Measurements from ENCODE around the gene LIPG. TPM values are rescaled to one million over a fixed set of nuclear protein-coding genes. Genes with fewer than 3 reads are reported as not detected.

The LIPG gene
- total RNA-seq, 1 donor from 2014 or later: 0.59 TPM

DNA sequence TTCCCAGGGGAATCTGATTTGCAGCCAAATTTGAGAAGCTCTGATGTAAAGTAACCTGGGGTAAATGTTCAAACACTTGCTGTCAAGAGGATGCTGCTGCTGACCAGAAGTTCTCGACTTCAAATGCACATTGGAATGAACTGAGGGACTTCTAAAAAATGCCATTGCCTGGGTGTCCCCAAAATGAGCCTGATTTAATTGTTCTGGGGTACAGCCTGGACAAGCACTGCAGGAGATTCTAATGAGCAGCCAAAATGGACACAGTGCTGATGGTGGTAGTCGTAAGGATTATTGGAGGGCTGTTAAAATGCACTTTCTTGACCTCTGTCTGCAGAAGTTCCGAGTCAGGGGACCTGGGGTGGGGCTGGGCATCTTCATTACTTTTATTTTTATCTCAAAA, 49.5 kb downstream of the LIPG start:
- H3K27me3 Mint-ChIP-seq (ENCODE audit: low read depth): peaks cover 15% of the 10 kb centered on the region
- intact Hi-C loops (cut with micrococcal nuclease): no loop called here
- DNase-seq (ENCODE audit: low spot score): no peak
- H3K36me3 Mint-ChIP-seq (ENCODE audit: low read depth): no peaks in the 10 kb centered on the region
- no peak overlapping the region for H3K4me3 Mint-ChIP-seq (ENCODE audit: low read depth)
- H3K4me1 Mint-ChIP-seq (ENCODE audit: low read depth): no peaks in the 10 kb centered on the region
- H3K9me3 Mint-ChIP-seq: no peaks in the 10 kb centered on the region
- no peak overlapping the region for H3K27ac Mint-ChIP-seq

DNA sequence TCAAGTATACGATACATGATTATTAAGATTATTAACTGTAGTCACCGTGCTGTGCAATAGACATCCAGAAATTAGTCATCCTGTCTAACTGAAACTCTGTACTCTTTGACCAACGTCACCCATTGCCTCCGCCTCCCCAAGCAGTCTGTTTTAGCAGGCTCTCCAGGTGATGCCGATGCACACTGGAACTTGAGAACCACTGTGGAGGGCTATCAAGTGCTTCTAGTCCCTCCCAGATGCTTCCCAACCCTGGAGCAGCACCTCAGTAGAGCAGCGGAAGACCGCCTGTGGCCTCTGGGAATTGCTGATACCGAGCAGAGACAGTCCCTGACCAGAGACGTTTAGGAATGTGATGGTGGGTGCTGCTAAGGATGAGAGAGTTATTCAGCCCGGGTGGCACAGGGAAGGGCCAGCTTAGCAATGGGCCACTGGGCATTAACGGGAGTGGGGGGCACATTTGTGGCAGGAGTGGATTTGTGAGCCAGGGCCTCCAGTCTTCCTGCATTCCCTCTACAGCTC, 50.7 kb downstream of the LIPG start:
- Mint-ChIP-seq H3K4me1 (ENCODE audit: low read depth) (no peaks in the 10 kb centered on the region), H3K9me3 (no peaks in the 10 kb centered on the region)

GRCh38 chr18:49613141-49613640, 51.3 kb downstream of the LIPG start:
- no peak overlapping the region for H3K4me3 Mint-ChIP-seq (ENCODE audit: low read depth)
- no peaks in the 10 kb centered on the region for H3K4me1 Mint-ChIP-seq (ENCODE audit: low read depth)
- H3K27me3 Mint-ChIP-seq (ENCODE audit: low read depth): peaks cover 7% of the 10 kb centered on the region
- H3K36me3 Mint-ChIP-seq (ENCODE audit: low read depth): no peaks in the 10 kb centered on the region
- no peak overlapping the region for H3K27ac Mint-ChIP-seq
- no peaks in the 10 kb centered on the region for H3K9me3 Mint-ChIP-seq
- intact Hi-C loops (cut with micrococcal nuclease): no loop called here
- DNase-seq (ENCODE audit: low spot score): no peak

More for the DNA sequence above, 50.7 kb downstream of the LIPG start:
- Mint-ChIP-seq H3K27me3 (ENCODE audit: low read depth) (peaks cover 13% of the 10 kb centered on the region), H3K4me3 (ENCODE audit: low read depth) (no peak overlapping the region), H3K27ac (no peak overlapping the region), H3K36me3 (ENCODE audit: low read depth) (no peaks in the 10 kb centered on the region)
- intact Hi-C loops (cut with micrococcal nuclease): no loop called here
- no peak for DNase-seq (ENCODE audit: low spot score)

DNA sequence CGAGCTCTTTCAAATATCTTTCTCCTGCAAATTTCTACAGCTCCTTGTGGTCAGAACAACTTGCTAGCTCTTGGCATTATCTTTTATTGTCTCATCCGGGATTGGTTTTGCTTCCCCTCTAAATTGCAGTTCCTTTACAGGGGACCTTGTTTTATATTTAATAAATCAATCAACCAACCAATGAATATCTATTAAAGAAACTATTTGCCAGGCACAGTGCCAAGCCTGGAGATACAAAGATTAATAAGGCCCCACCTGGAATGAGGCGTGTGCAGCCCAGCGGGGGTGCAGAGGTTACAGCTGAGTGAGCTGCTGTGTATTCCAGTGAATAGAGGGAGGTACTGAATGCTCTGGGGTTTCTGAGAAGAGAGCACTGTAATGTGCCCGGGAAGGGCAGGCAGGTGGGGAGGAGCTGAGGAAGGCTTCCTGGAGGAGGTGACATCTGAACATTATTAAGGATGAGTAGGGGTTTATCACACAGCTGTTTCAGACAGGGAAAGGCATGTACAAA, 51.8 kb downstream of the LIPG start:
- intact Hi-C loops (cut with micrococcal nuclease): no loop called here
- Mint-ChIP-seq H3K36me3 (ENCODE audit: low read depth) (no peaks in the 10 kb centered on the region), H3K4me3 (ENCODE audit: low read depth) (no peak overlapping the region), H3K4me1 (ENCODE audit: low read depth) (no peaks in the 10 kb centered on the region), H3K27me3 (ENCODE audit: low read depth) (peaks cover 5% of the 10 kb centered on the region), H3K27ac (no peak overlapping the region), H3K9me3 (no peaks in the 10 kb centered on the region)
- no peak for DNase-seq (ENCODE audit: low spot score)

- no peak overlapping the region for H3K27ac Mint-ChIP-seq
- no peak overlapping the region for H3K4me3 Mint-ChIP-seq (ENCODE audit: low read depth)
- no peak for DNase-seq (ENCODE audit: low spot score)
- H3K27me3 Mint-ChIP-seq (ENCODE audit: low read depth): peaks cover 15% of the 10 kb centered on the region
- no peaks in the 10 kb centered on the region for H3K9me3 Mint-ChIP-seq
- intact Hi-C loops (cut with micrococcal nuclease): no loop called here
- H3K36me3 Mint-ChIP-seq (ENCODE audit: low read depth): no peaks in the 10 kb centered on the region
- no peaks in the 10 kb centered on the region for H3K4me1 Mint-ChIP-seq (ENCODE audit: low read depth)
Measured at GRCh38 chr18:49616618-49617328, 54.9 kb downstream of the LIPG start.

DNA sequence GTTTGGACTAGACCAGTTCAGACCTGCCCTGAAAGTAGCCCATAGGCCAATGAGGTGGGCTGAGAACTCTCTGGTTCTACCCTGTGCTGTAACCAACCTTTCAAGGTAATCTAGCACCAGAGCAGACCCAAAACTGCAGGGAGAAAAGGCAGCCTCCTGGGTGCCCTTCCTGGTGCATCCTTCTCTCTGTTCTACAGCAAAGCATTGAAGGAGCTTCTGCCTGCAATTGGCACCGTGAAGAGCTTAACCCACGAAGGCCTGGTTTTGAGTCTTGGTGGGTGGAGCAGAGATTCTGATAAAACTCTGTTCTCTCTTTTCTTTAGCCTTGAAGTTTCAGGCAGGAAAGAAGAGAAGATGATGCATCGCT, 55.5 kb downstream of the LIPG start:
- no peaks in the 10 kb centered on the region for H3K4me1 Mint-ChIP-seq (ENCODE audit: low read depth)
- H3K9me3 Mint-ChIP-seq: no peaks in the 10 kb centered on the region
- peaks cover 17% of the 10 kb centered on the region for H3K27me3 Mint-ChIP-seq (ENCODE audit: low read depth)
- intact Hi-C loops (cut with micrococcal nuclease): no loop called here
- no peak for DNase-seq (ENCODE audit: low spot score)
- H3K4me3 Mint-ChIP-seq (ENCODE audit: low read depth): no peak overlapping the region
- no peak overlapping the region for H3K27ac Mint-ChIP-seq
- H3K36me3 Mint-ChIP-seq (ENCODE audit: low read depth): no peaks in the 10 kb centered on the region

- no peak for DNase-seq (ENCODE audit: low spot score)
- Mint-ChIP-seq H3K9me3 (no peaks in the 10 kb centered on the region), H3K4me3 (ENCODE audit: low read depth) (no peak overlapping the region), H3K27ac (no peak overlapping the region), H3K27me3 (ENCODE audit: low read depth) (peaks cover 19% of the 10 kb centered on the region), H3K36me3 (ENCODE audit: low read depth) (no peaks in the 10 kb centered on the region), H3K4me1 (ENCODE audit: low read depth) (no peaks in the 10 kb centered on the region)
- intact Hi-C loops (cut with micrococcal nuclease): no loop called here
Measured at GRCh38 chr18:49617865-49618264, 56.0 kb downstream of the LIPG start.

DNA sequence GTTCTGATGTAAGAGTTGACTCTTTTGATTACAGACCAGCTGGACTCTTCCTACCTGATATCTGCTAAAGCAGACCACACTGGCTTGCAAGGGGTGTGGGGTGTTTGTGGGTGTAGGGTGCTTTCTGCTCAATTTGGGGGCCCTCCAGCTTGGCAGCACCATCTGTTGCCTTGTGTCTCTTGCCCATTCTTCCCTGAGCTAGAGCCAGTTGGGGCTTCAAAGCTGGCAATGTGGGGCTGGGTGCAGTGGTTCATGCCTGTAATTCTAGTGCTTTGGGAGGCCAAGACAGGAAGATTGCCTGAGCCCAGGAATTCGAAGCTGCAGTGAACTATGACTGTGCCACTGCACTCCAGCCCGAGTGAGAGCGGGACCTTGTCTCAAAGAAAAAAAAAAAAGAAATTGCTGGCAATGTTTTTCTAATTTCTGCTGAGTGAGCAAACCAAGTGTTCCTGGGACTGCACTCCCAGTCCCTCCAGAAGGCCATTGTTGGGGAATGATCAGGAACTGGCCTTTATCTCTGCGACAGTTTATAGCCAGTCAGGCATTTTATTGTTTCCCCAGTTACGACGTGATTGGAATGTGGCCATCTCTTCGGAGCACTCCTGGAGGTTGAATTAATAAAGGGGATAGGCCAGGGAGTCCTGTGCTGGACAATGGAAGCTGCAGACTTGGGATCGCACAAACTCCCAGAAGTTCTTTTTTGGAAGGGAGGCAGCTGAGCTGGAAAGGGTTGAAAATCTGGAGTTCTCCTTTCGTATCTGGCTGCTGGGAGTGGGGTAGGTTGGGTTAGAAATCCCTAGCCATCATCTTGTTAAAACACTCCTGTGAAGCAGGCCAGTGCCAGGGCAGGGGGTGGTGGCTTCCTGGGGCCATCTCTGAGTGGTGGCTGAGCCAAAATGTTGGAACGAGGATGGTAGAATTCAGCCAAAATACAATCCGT, 57.2 kb downstream of the LIPG start:
- no peak overlapping the region for H3K27ac Mint-ChIP-seq
- H3K36me3 Mint-ChIP-seq (ENCODE audit: low read depth): no peaks in the 10 kb centered on the region
- peaks cover 20% of the 10 kb centered on the region for H3K27me3 Mint-ChIP-seq (ENCODE audit: low read depth)
- H3K4me1 Mint-ChIP-seq (ENCODE audit: low read depth): no peaks in the 10 kb centered on the region
- intact Hi-C loops (cut with micrococcal nuclease): no loop called here
- no peak for DNase-seq (ENCODE audit: low spot score)
- H3K4me3 Mint-ChIP-seq (ENCODE audit: low read depth): no peak overlapping the region
- H3K9me3 Mint-ChIP-seq: no peaks in the 10 kb centered on the region

GRCh38 chr18:49619801-49620200, 57.9 kb downstream of the LIPG start:
- Mint-ChIP-seq H3K36me3 (ENCODE audit: low read depth) (no peaks in the 10 kb centered on the region), H3K27me3 (ENCODE audit: low read depth) (peaks cover 20% of the 10 kb centered on the region), H3K9me3 (no peaks in the 10 kb centered on the region), H3K4me1 (ENCODE audit: low read depth) (no peaks in the 10 kb centered on the region), H3K4me3 (ENCODE audit: low read depth) (no peak overlapping the region), H3K27ac (no peak overlapping the region)
- intact Hi-C loops (cut with micrococcal nuclease): no loop called here
- no peak for DNase-seq (ENCODE audit: low spot score)

- intact Hi-C loops (cut with micrococcal nuclease): no loop called here
- no peaks in the 10 kb centered on the region for H3K4me1 Mint-ChIP-seq (ENCODE audit: low read depth)
- H3K27me3 Mint-ChIP-seq (ENCODE audit: low read depth): peaks cover 20% of the 10 kb centered on the region
- DNase-seq (ENCODE audit: low spot score): no peak
- H3K27ac Mint-ChIP-seq: no peak overlapping the region
- no peak overlapping the region for H3K4me3 Mint-ChIP-seq (ENCODE audit: low read depth)
- no peaks in the 10 kb centered on the region for H3K9me3 Mint-ChIP-seq
- no peaks in the 10 kb centered on the region for H3K36me3 Mint-ChIP-seq (ENCODE audit: low read depth)
Measured at GRCh38 chr18:49621301-49621700, 59.4 kb downstream of the LIPG start.

DNA sequence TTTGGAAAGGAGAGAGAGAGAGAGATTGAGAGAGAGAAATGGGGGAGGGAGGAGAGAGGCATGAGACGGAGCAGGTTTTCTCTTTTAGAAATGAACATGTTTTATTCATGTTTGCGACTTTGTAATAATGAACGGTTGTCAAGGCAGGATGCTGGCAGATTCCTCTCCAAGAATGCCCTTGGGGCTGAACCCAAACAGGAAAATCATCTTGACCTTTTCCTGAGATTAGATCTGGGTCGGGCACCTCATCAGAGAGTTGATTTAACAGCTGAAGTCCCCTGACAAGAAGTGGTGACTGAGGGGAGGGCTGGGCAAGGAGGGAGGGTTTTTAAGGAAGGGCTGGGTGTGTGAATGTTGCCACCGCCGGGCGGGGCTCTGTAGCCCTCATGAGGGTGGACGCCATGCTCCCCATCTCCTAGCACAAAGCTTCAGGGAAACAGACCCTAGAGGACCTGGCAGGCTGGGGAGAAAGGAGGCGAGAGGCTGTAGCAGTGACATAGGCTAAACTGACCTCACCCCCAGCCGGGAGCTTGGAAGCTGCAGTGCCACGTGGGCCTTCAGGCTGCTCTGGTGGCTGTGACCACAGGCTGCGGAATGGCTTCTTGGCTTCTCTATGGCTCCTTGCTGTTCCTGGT, 60.0 kb downstream of the LIPG start:
- intact Hi-C loops (cut with micrococcal nuclease): no loop called here
- H3K9me3 Mint-ChIP-seq: no peaks in the 10 kb centered on the region
- H3K27me3 Mint-ChIP-seq (ENCODE audit: low read depth): peaks cover 20% of the 10 kb centered on the region
- H3K27ac Mint-ChIP-seq: no peak overlapping the region
- H3K4me1 Mint-ChIP-seq (ENCODE audit: low read depth): no peaks in the 10 kb centered on the region
- no peaks in the 10 kb centered on the region for H3K36me3 Mint-ChIP-seq (ENCODE audit: low read depth)
- no peak overlapping the region for H3K4me3 Mint-ChIP-seq (ENCODE audit: low read depth)
- DNase-seq (ENCODE audit: low spot score): no peak

- intact Hi-C loops (cut with micrococcal nuclease): no loop called here
- Mint-ChIP-seq H3K4me3 (ENCODE audit: low read depth) (no peak overlapping the region), H3K36me3 (ENCODE audit: low read depth) (no peaks in the 10 kb centered on the region), H3K27ac (no peak overlapping the region), H3K27me3 (ENCODE audit: low read depth) (peaks cover 20% of the 10 kb centered on the region), H3K4me1 (ENCODE audit: low read depth) (no peaks in the 10 kb centered on the region), H3K9me3 (no peaks in the 10 kb centered on the region)
- no peak for DNase-seq (ENCODE audit: low spot score)
Measured at GRCh38 chr18:49623571-49623970, 61.7 kb downstream of the LIPG start.
